ENCODE measurements around the gene PILRB. TPM values are rescaled to one million over a fixed set of nuclear protein-coding genes. Genes with fewer than 3 reads are reported as not detected.

Gene PILRB
- total RNA-seq, 1 experiment from 2014 or later: 50.1 TPM

DNA sequence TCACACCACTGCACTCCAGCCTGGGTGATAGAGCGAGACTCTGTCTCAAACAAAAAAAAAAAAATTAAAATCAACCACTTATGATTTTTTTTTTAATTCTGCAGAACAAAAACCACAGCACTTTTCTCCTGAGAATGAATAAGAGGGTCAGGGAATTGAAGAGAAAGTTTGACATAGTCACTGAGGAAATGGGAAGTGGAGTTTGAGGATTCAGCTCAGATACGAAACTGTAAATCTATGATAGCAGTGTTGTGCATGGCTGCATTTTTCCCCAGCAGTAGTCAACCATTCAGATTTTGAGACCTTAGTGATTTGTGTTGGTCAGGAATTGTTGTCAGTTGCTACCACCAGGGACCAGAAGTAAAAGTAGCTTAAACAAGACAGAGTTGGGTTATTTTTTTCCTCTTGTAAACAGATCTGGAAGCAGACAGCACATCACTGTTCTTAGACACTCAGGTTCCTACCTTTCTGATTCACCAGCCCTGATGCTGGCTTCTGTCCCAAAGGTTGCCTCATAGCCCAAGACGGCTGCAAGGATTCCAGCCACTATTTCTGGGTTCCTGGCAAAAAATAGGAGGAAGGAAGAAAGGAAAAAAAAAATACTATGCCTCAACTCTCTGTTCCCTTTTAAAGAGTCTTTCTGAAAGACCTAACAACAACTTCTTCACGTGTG lies 35.5 kb downstream of the PILRB start:
- Histone ChIP-seq H2AK5ac (ENCODE audit: insufficient read length, low read length) (no peak overlapping the region), H3K23ac (ENCODE audit: insufficient read length, low read depth, low read length) (no peak overlapping the region), H3T11ph (ENCODE audit: low read length) (no peak overlapping the region), H2BK15ac (ENCODE audit: low read depth, low read length) (no peak overlapping the region), H3K14ac (ENCODE audit: insufficient read depth, low read length) (no peak overlapping the region), H3K9ac (ENCODE audit: extremely low read depth, insufficient read length, low read length) (no peak overlapping the region), H2BK5ac (ENCODE audit: insufficient read length, low read length) (no peak overlapping the region), H3K18ac (ENCODE audit: insufficient read length, low read depth, low read length) (no peak overlapping the region), H3K9me3 (ENCODE audit: control insufficient read depth, low read depth, low read length) (no peaks in the 10 kb centered on the region), H4K20me1 (ENCODE audit: control insufficient read depth, insufficient read depth, insufficient read length) (no peaks in the 10 kb centered on the region), H3K79me1 (ENCODE audit: insufficient read depth, low read depth, low read length, poor library complexity, severe bottlenecking) (no peaks in the 10 kb centered on the region), H3K4ac (ENCODE audit: low read depth, low read length) (no peak overlapping the region), H3K56ac (ENCODE audit: insufficient read length, low read depth, low read length) (no peak overlapping the region), H3K27ac (ENCODE audit: insufficient read length, low read depth, low read length) (no peak overlapping the region), H3K4me1 (ENCODE audit: insufficient read depth, low read length) (no peaks in the 10 kb centered on the region), H3K27me3 (ENCODE audit: insufficient read depth, low read length) (no peaks in the 10 kb centered on the region), H2AFZ (ENCODE audit: low read length) (no peak overlapping the region), H2BK120ac (ENCODE audit: low read depth, low read length, poor library complexity, severe bottlenecking) (no peak overlapping the region), H2BK12ac (ENCODE audit: insufficient read length, low read depth, low read length) (no peak overlapping the region), H4K91ac (ENCODE audit: insufficient read length, low read depth, low read length) (no peak overlapping the region), H3K79me2 (ENCODE audit: insufficient read depth, low read length) (no peaks in the 10 kb centered on the region), H3K23me2 (ENCODE audit: insufficient read length, low read depth, low read length, poor library complexity, severe bottlenecking) (peaks cover 2% of the 10 kb centered on the region), H4K8ac (replicated peaks; ENCODE audit: insufficient read length, low read depth, low read length) (no peak overlapping the region), H2BK20ac (ENCODE audit: low read depth, low read length, poor library complexity, severe bottlenecking) (no peak overlapping the region), H3K4me2 (ENCODE audit: insufficient read depth, insufficient read length, low read length) (no peak overlapping the region), H4K5ac (ENCODE audit: insufficient read length, low read depth, low read length) (no peak overlapping the region)
- H3K4me3 Mint-ChIP-seq: no peak overlapping the region
- H3K36me3 Mint-ChIP-seq (ENCODE audit: insufficient read depth in 1 of 3, low read depth in 3 of 3): no peaks in the 10 kb centered on the region
- no CpG with 5 or more reads among the region's 4 CpGs for WGBS (ENCODE audit: extremely low coverage, insufficient read length, low lambda C conversion rate)
- no peak overlapping the region for H3K27ac Mint-ChIP-seq
- peaks cover 21% of the 10 kb centered on the region for H3K27me3 Mint-ChIP-seq (ENCODE audit: low read depth)
- no peak for DNase-seq
- TF ChIP-seq, protein P1, sequence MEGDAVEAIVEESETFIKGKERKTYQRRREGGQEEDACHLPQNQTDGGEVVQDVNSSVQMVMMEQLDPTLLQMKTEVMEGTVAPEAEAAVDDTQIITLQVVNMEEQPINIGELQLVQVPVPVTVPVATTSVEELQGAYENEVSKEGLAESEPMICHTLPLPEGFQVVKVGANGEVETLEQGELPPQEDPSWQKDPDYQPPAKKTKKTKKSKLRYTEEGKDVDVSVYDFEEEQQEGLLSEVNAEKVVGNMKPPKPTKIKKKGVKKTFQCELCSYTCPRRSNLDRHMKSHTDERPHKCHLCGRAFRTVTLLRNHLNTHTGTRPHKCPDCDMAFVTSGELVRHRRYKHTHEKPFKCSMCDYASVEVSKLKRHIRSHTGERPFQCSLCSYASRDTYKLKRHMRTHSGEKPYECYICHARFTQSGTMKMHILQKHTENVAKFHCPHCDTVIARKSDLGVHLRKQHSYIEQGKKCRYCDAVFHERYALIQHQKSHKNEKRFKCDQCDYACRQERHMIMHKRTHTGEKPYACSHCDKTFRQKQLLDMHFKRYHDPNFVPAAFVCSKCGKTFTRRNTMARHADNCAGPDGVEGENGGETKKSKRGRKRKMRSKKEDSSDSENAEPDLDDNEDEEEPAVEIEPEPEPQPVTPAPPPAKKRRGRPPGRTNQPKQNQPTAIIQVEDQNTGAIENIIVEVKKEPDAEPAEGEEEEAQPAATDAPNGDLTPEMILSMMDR (conservative IDR thresholded peaks at IDR 0.05): no peak
- H3K9me3 Mint-ChIP-seq: no peaks in the 10 kb centered on the region
- peaks cover 19 to 38% of the 10 kb centered on the region in 2 experiments for H3K4me1 Mint-ChIP-seq

Measured in H9 (cell line).